ENCODE data around the gene ZIC2.

GRCh38 chr13:99962242-99962641 lies 19.3 kb upstream of the ZIC2 start:
- TF ChIP-seq CTCF (IDR thresholded peaks at IDR 0.05 in 8 of 11, conservative IDR thresholded peaks at IDR 0.05 in 3 of 11) (no peak), POLR2AphosphoS5 (IDR thresholded peaks at IDR 0.05) (no peak)
